ENCODE results near the gene NFKBIL1. TPM values are rescaled to one million over a fixed set of nuclear protein-coding genes. Genes with fewer than 3 reads are reported as not detected.

Gene NFKBIL1
- total and polyA plus RNA-seq, 9 of the 15 experiments (the other 6 are each of a cell fraction or from before 2014, with no cell fraction given): 0.49 to 33.1 (median 7.6) TPM

- TF ChIP-seq TOE1 (IDR thresholded peaks at IDR 0.05; ENCODE audit: borderline replicate concordance): no peak
- TF ChIP-seq TOE1 (CRISPR knock-in tag; IDR thresholded peaks at IDR 0.05; ENCODE audit: borderline replicate concordance, low read depth): 0 out of 2 replicates have a peak, but pooled peaks have one; percentile 44
- TF ChIP-seq RFX5 (IDR thresholded peaks at IDR 0.05; ENCODE audit: low read depth, low read length): no peak
- TF ChIP-seq PPARD (CRISPR knock-in tag; IDR thresholded peaks at IDR 0.05): no peak
- TF ChIP-seq HMGXB4 (CRISPR knock-in tag; IDR thresholded peaks at IDR 0.05): no peak
- TF ChIP-seq BRD9 (IDR thresholded peaks at IDR 0.05; ENCODE audit: low read depth, partially characterized antibody): no peak
- no peak for TF ChIP-seq ZNF766 (CRISPR knock-in tag; conservative IDR thresholded peaks at IDR 0.05)
- TF ChIP-seq BRD4 (IDR thresholded peaks at IDR 0.05): no peak
- TF ChIP-seq ZNF586 (CRISPR knock-in tag; conservative IDR thresholded peaks at IDR 0.05): no peak
- no peak for TF ChIP-seq GMEB1 (CRISPR knock-in tag; IDR thresholded peaks at IDR 0.05)
- TF ChIP-seq THRA (IDR thresholded peaks at IDR 0.05): no peak
- TF ChIP-seq ZNF23 (CRISPR knock-in tag; IDR thresholded peaks at IDR 0.05): no peak
- no peak for TF ChIP-seq ZBTB26 (CRISPR knock-in tag; IDR thresholded peaks at IDR 0.05)
- no peak for TF ChIP-seq KLF16 (IDR thresholded peaks at IDR 0.05)
- TF ChIP-seq ZNF41 (CRISPR knock-in tag; conservative IDR thresholded peaks at IDR 0.05): no peak
- TF ChIP-seq MCM2 (IDR thresholded peaks at IDR 0.05; ENCODE audit: low read depth): no peak
- no peak for TF ChIP-seq ZNF699 (CRISPR knock-in tag; IDR thresholded peaks at IDR 0.05; ENCODE audit: insufficient replicate concordance)
- 0 out of 2 replicates have a peak, but pooled peaks have one; percentile 6 for TF ChIP-seq MTA1 (IDR thresholded peaks at IDR 0.05; ENCODE audit: borderline replicate concordance)
- no peak for TF ChIP-seq RBM14 (IDR thresholded peaks at IDR 0.05; ENCODE audit: borderline replicate concordance, insufficient read depth, low read depth, low read length)
- TF ChIP-seq PKNOX1 (IDR thresholded peaks at IDR 0.05): no peak
- TF ChIP-seq RB1 (IDR thresholded peaks at IDR 0.05; ENCODE audit: low read depth): no peak
Observed at GRCh38 chr6:31525932-31526591, 21.3 kb upstream of the NFKBIL1 start (continued).
